Kidney epithelial cell (primary cell): ENCODE data around the gene GOLT1A. TPM values are rescaled to one million over a fixed set of nuclear protein-coding genes. Genes with fewer than 3 reads are reported as not detected.

ENCODE experiments used
- DNase-seq: peaks from one replicate; pipeline ENCODE4 v3.0.0-alpha.2; 2010; ENCODE audit warnings: low read depth
- H3K27me3 ChIP-seq: 2 replicates; pipeline ENCODE4 v1.6.0; 2011; ENCODE audit warnings: low read length; ENCODE audit not compliant: control insufficient read depth, insufficient read depth
- H3K36me3 ChIP-seq: 2 replicates; pipeline ENCODE4 v1.5.1; 2011; ENCODE audit warnings: low read length; ENCODE audit not compliant: control insufficient read depth, insufficient read depth
- H3K4me3 ChIP-seq: 2 replicates; pipeline ENCODE4 v1.5.1; 2011; ENCODE audit warnings: low read depth, mild to moderate bottlenecking, control low read depth, low read length
- total RNA-seq: library from RNA; depleted of rRNA; stranded (reverse); fragments of >200 nt; gene quantifications from 2 replicates; pipeline ENCODE4 v1.2.3, GENCODE V29; 2015
- TF ChIP-seq, protein P1 (sequence below): IDR thresholded peaks from 2 replicates; pipeline ENCODE4 v1.5.1; 2011; ENCODE audit warnings: mild to moderate bottlenecking, moderate library complexity, low read length, control low read depth, inconsistent platforms; ENCODE audit not compliant: insufficient read depth, poor library complexity, severe bottlenecking

The GOLT1A gene
- total RNA-seq, 1 donor from 2014 or later: 5.0 TPM

DNA sequence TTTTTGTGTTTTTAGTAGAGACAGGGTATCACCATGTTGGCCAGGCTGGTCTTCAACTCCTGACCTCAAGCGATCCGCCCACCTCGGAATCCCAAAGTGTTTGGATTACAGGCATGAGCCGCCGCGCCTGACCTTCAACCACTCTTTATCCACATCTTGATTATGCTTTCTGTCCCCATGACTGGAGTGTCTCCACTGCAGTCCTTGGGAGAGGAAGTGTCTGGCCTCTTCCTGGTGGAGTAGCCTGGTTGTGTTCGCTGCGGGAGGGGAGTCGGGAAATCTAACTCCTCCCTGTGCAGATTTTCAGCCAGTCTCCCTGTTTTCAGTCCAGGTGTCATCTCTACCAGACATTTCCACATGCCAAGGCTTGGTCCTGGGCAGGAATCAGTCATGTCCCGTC lies 27.2 kb downstream of the GOLT1A start:
- Histone ChIP-seq H3K4me3 (no peak overlapping the region), H3K36me3 (no peaks in the 10 kb centered on the region), H3K27me3 (no peaks in the 10 kb centered on the region)
- TF ChIP-seq, protein P1, sequence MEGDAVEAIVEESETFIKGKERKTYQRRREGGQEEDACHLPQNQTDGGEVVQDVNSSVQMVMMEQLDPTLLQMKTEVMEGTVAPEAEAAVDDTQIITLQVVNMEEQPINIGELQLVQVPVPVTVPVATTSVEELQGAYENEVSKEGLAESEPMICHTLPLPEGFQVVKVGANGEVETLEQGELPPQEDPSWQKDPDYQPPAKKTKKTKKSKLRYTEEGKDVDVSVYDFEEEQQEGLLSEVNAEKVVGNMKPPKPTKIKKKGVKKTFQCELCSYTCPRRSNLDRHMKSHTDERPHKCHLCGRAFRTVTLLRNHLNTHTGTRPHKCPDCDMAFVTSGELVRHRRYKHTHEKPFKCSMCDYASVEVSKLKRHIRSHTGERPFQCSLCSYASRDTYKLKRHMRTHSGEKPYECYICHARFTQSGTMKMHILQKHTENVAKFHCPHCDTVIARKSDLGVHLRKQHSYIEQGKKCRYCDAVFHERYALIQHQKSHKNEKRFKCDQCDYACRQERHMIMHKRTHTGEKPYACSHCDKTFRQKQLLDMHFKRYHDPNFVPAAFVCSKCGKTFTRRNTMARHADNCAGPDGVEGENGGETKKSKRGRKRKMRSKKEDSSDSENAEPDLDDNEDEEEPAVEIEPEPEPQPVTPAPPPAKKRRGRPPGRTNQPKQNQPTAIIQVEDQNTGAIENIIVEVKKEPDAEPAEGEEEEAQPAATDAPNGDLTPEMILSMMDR: no peak
- no peak for DNase-seq

- no peak overlapping the region for H3K4me3 ChIP-seq
- DNase-seq: no peak
These were observed 32.7 kb downstream of the GOLT1A start for GRCh38 chr1:204181116-204181515.

GRCh38 chr1:204180133-204180532 lies 33.7 kb downstream of the GOLT1A start:
- TF ChIP-seq, protein P1: no peak
- Histone ChIP-seq H3K36me3 (no peaks in the 10 kb centered on the region), H3K27me3 (no peaks in the 10 kb centered on the region), H3K4me3 (no peak overlapping the region)
- no peak for DNase-seq

More at GRCh38 chr1:204181116-204181515, 32.7 kb downstream of the GOLT1A start:
- H3K36me3 ChIP-seq: no peaks in the 10 kb centered on the region
- H3K27me3 ChIP-seq: no peaks in the 10 kb centered on the region
- TF ChIP-seq, protein P1: no peak

- no peaks in the 10 kb centered on the region for H3K36me3 ChIP-seq
- DNase-seq: no peak
- no peaks in the 10 kb centered on the region for H3K27me3 ChIP-seq
- H3K4me3 ChIP-seq: no peak overlapping the region
- TF ChIP-seq, protein P1: no peak
These were observed 35.1 kb downstream of the GOLT1A start for GRCh38 chr1:204178487-204179281.

DNA sequence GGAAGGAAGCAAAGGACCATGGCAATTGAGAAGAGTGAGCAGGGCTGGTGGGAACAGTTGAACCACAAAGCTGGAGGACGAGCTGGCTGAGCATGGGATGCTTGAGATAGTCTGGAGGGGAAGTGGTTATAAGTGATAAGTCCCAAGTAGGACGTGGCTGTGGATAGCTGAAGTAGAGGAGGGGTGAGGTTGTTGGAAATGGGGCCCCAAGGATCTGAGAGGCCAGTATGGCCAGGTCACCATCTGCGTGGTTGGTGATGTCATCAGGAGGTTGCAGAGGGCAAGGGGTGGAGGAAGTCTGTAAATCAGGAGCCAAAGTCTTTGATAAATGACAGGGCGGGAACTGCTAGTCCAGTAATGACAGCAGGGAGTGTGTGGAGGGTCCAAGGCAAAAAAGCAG lies 36.7 kb downstream of the GOLT1A start:
- TF ChIP-seq, protein P1: no peak
- Histone ChIP-seq H3K36me3 (no peaks in the 10 kb centered on the region), H3K4me3 (no peak overlapping the region), H3K27me3 (no peaks in the 10 kb centered on the region)
- no peak for DNase-seq

DNA sequence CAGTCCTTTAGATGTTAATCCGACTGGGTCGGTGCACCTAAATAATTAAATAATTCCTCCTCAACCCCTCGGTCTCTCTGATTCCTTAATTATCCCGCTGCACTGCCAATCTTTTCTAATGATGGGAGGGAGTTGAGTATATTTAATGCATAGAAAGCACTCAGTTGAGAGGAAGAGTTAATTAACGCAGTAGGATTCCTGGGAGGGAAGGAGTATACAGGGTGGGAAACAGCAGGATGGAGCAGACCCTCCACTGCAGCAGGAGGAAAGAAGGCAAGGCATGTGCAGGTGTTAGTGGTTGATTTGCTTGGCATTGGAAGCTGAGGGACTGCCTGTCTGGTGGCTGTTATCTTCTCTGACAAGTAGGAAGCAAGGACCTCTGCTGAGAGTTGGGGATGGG lies 37.7 kb downstream of the GOLT1A start:
- Histone ChIP-seq H3K4me3 (no peak overlapping the region), H3K27me3 (no peaks in the 10 kb centered on the region), H3K36me3 (no peaks in the 10 kb centered on the region)
- DNase-seq: no peak
- TF ChIP-seq, protein P1: no peak
